Fibroblast of the aortic adventitia (primary cell): ENCODE results near the gene CAPN2. TPM values are rescaled to one million over a fixed set of nuclear protein-coding genes. Genes with fewer than 3 reads are reported as not detected.

Source experiments
- DNase-seq: peaks from one replicate; pipeline ENCODE4 v3.0.0-alpha.2; 2010; ENCODE audit warnings: low read depth
- H3K4me3 ChIP-seq: 2 replicates; pipeline ENCODE4 v1.5.1; 2011; ENCODE audit warnings: low read depth, mild to moderate bottlenecking, control low read depth, low read length, moderate library complexity
- total RNA-seq: library from RNA; depleted of rRNA; stranded (reverse); fragments of >200 nt; gene quantifications from 2 replicates; pipeline ENCODE4 v1.2.3, GENCODE V29; 2012; ENCODE audit warnings: low replicate concordance
- TF ChIP-seq, protein P1 (sequence below): IDR thresholded peaks from 2 replicates; pipeline ENCODE4 v1.5.1; 2011; ENCODE audit warnings: mild to moderate bottlenecking, low read length, control low read depth, inconsistent platforms; ENCODE audit not compliant: insufficient read depth

CAPN2 gene
- total RNA-seq, 1 donor = 481 TPM

DNA sequence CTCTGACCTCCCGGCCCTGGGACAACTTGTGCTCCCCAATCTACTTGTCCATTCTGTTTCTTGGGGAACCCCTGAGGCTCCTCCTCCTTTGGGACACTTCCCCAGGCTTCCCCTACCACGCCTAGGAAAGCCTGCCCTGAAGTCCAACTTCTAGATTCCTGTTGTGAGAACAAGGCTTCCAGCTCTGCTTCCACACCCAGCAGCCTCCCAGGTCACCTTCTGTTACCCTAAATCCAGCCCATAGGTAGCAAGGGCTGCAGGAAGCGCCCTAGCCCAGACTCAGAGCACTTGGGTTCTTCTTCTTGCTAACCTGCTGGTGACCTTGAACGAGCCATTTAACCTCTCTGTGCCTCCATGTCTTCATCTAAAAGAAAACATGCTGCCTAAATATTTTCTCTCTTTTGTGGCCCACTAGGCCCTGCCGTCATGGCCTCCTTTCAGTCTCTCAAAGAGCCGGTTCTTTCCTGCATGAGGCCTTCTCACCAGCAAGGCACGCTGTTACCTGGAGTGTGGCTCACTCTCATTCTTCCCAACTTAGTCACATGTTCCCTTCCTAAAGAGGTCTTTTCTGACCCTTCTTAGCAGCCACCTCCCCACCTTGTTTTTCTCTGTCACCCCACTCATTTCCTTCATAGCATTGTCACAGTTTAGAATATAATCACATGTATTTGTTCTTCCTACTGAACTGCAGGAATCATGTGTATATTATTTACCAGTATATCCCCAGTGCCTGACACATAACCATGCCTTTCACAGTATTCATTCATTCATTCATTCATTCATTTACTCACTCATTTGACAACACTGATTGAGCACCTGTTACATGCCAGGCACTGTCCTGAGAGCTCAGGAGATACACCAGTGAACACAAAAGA is 1.4 kb downstream of the CAPN2 start:
- no peak for DNase-seq
- TF ChIP-seq, protein P1, sequence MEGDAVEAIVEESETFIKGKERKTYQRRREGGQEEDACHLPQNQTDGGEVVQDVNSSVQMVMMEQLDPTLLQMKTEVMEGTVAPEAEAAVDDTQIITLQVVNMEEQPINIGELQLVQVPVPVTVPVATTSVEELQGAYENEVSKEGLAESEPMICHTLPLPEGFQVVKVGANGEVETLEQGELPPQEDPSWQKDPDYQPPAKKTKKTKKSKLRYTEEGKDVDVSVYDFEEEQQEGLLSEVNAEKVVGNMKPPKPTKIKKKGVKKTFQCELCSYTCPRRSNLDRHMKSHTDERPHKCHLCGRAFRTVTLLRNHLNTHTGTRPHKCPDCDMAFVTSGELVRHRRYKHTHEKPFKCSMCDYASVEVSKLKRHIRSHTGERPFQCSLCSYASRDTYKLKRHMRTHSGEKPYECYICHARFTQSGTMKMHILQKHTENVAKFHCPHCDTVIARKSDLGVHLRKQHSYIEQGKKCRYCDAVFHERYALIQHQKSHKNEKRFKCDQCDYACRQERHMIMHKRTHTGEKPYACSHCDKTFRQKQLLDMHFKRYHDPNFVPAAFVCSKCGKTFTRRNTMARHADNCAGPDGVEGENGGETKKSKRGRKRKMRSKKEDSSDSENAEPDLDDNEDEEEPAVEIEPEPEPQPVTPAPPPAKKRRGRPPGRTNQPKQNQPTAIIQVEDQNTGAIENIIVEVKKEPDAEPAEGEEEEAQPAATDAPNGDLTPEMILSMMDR = no peak
- H3K4me3 ChIP-seq = peak overlapping the region; percentile 93

DNA sequence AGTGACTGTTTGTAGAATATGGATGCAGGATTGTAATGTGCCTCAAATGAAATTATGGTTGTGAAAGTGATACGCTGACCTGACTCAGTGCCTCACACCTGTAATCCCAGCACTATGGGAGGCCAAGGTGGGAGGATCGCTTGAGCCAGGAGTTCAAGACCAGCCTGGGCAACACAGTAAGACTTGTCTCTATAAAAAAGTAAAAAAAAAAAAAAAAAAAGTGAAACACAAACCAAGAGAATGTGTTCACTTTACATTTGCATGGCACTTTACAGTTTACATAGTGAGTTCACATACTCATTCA is 2.0 kb downstream of the CAPN2 start:
- H3K4me3 ChIP-seq = peak overlapping the region; percentile 93
- TF ChIP-seq, protein P1 = no peak
- DNase-seq = no peak

DNA sequence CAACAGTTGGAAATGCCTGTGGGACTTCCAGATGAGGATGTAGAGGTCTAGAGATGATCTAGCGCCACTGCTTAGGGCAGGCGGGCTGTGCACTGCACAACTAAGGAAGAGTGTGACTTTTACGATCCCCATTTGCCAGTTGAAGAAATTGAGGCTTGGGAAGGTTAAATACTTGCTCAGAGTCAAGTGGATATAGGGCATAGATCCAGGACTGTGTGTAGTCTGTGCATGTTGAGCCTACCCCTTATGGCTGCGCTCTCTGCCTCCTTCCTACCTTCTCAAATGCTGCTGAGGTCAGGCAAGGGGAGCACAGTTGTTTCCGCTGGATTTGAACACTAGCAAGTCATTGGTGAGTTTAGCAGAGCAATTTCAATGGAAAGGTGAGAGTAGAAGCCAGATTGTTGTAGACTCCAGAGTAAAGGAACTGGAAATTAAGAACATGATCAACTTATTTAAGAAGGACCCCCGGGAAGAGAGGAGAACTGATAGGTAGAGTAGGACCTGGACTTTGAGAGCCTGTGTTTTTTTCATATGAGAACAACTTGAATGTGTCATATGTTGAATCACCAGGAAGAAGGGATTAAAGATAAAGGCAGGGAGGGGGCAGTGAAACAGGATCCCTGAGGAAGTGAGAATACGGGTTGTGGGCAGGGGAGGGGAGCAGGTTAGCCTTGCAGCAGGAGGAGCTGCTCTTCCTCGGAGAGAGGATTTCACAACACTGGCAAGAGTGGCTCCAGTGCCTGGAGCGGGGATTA is 2.7 kb downstream of the CAPN2 start:
- peak; percentile 73 for DNase-seq
- H3K4me3 ChIP-seq = peak overlapping the region; percentile 93
- TF ChIP-seq, protein P1 = no peak

DNA sequence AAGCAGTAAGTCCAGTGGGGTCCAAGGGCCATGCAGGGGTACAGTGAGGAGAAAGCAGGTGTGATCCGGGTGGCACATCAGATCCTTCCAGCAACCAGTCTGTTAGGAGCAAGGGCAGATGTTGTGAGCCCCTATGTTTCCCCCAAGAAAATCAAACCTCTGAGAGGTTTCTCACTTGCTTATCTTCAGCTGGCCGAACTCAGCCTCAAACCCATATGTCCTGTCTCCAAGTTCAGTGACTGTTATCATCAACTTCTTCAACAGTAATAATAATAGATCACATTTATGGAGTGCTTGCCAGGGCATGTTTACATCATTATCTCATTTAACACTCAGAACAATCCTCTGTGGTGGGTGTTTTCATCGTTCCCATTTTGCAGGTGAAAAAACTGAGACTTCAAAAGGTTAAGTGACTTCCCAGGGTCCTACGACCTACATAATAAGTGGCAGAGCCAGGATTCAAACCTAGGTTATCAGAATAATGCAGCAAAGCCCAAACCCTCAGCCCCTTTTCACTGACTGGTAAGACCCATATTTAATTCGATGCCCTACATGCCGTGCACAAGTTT is 3.3 kb downstream of the CAPN2 start:
- DNase-seq = no peak
- TF ChIP-seq, protein P1 = no peak

DNA sequence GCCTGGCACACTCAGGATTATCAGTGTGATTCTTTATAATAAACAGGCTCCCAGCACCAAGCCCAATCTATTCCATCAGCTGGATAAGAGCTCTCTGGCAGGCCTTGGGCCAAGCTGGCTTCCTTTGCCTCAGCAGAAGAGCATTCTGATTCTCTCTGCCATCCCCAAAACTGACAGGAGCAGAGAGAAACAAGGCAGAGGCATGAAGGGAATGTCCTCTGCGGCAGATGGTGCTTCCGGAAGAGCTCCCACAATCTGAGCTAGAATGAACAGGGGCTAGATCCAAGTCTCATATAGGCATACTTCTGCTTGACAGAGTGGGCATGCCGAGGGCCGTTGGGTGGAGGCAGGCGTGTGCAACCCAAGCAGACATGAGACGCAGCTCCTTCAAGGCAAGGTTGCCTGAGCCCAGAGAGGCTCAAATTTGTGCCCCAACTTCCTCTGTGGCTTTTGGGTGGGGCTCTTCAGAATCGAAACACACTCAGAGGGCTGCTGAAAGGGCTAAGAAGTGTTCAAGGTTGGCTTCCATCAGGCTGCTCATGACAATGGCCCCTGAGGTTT is 4.0 kb downstream of the CAPN2 start:
- DNase-seq = peak; percentile 57
- H3K4me3 ChIP-seq = peak overlapping the region; percentile 6
- TF ChIP-seq, protein P1 = no peak

More for the DNA sequence above, 3.3 kb downstream of the CAPN2 start:
- peak overlapping the region; percentile 41 for H3K4me3 ChIP-seq

DNA sequence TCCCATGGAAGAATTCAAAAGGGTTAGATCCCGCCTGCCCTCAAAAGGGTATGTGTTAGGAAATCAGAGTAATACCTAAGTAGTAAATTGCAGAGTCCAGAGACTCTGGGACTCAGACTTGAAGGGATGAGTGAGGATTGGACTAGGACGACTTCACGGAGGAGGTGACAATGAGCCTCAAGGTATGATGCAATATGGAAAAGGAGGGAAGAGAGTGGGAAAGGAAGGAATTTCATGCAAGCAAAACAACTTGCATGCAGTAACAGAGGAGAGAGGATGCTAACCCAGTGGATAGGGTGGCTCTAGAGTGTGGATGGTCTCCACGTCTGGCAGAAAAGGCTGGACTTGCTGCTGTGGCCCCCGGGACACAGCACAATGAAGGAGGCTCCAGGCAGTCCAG is 4.8 kb downstream of the CAPN2 start:
- no peak overlapping the region for H3K4me3 ChIP-seq
- DNase-seq = no peak
- TF ChIP-seq, protein P1 = no peak
